ENCODE data around the gene TCERG1L.

- no peak for TF ChIP-seq SIN3A (IDR thresholded peaks at IDR 0.05; ENCODE audit: borderline replicate concordance, insufficient read depth, low read depth, low read length)
- no peak for TF ChIP-seq CTCF (IDR thresholded peaks at IDR 0.05)
These were observed 182.0 kb downstream of the TCERG1L start for GRCh38 chr10:131129544-131129943.

Data from Panc1 (cell line).